ENCODE data around the gene PLCL1.
"Not testable (repeated sequence)": the region's sequence is repeated elsewhere in the genome, so short reads cannot be mapped to it uniquely, and the experiment has no call there.

DNA sequence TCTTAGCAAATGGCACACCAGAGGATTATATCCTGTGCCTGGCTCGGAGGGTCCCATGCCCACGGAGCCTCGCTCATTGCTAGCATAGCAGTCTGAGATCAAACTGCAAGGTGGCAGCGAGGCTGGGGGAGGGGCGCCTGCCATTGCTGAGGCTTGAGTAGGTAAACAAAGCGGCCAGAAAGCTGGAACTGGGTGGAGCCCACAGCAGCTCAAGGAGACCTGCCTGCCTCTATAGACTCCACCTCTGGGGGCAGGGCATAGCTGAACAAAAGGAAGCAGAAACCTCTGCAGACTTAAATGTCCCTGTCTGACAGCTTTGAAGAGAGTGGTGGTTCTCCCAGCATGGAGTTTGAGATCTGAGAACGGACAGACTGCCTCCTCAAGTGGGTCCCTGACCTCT is 392.2 kb downstream of the PLCL1 start:
- TF ChIP-seq, protein P1, sequence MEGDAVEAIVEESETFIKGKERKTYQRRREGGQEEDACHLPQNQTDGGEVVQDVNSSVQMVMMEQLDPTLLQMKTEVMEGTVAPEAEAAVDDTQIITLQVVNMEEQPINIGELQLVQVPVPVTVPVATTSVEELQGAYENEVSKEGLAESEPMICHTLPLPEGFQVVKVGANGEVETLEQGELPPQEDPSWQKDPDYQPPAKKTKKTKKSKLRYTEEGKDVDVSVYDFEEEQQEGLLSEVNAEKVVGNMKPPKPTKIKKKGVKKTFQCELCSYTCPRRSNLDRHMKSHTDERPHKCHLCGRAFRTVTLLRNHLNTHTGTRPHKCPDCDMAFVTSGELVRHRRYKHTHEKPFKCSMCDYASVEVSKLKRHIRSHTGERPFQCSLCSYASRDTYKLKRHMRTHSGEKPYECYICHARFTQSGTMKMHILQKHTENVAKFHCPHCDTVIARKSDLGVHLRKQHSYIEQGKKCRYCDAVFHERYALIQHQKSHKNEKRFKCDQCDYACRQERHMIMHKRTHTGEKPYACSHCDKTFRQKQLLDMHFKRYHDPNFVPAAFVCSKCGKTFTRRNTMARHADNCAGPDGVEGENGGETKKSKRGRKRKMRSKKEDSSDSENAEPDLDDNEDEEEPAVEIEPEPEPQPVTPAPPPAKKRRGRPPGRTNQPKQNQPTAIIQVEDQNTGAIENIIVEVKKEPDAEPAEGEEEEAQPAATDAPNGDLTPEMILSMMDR (IDR thresholded peaks at IDR 0.05) = not testable (repeated sequence)
- not testable (repeated sequence) for TF ChIP-seq POLR2A (IDR thresholded peaks at IDR 0.05)

Measured in esophagus squamous epithelium (tissue), 4 donors.